A673 (cell line): ENCODE measurements around the gene MYO1D. TPM values are rescaled to one million over a fixed set of nuclear protein-coding genes. Genes with fewer than 3 reads are reported as not detected.

Experiments used
- BruUV-seq: library from RNA; stranded (reverse); fragments of 400-500 nt; replicated peaks from 2 replicates; lab custom pipeline; 2021; lab: Mats Ljungman, UMichigan
- CTCF ChIA-PET: fragments of 300-600 bp; sonication (Branson Sonifier 250); formaldehyde crosslinking; loops from one replicate; lab custom pipeline; 2022; ENCODE audit warnings: antibody characterized with exemption; lab: Charles Lee
- POLR2A ChIA-PET: fragments of 300-600 bp; sonication (Branson Sonifier 250); formaldehyde crosslinking; loops from one replicate; lab custom pipeline; 2022; ENCODE audit warnings: antibody characterized with exemption; ENCODE audit not compliant: low non-redundant PET; lab: Charles Lee
- DNase-seq: peaks from one replicate; pipeline ENCODE4 v3.0.0-alpha.2; 2015; ENCODE audit warnings: low spot score
- H3K27ac ChIP-seq: fragments of 200-600 bp; sonication (generic); 2 replicates; pipeline ENCODE4 v1.5.1; 2016; ENCODE audit warnings: mixed run types, low read depth, mild to moderate bottlenecking, mixed read lengths, antibody characterized with exemption, low read length; ENCODE audit not compliant: poor library complexity, severe bottlenecking
- H3K27me3 ChIP-seq: fragments of 200-600 bp; sonication (generic); replicated peaks from 2 replicates; pipeline ENCODE4 v1.6.1; 2017; ENCODE audit warnings: mixed run types, low read depth, mild to moderate bottlenecking, mixed read lengths, antibody characterized with exemption, low read length; ENCODE audit not compliant: insufficient read depth, poor library complexity
- H3K36me3 ChIP-seq: fragments of 200-600 bp; sonication (generic); 2 replicates; pipeline ENCODE4 v1.6.1; 2016; ENCODE audit warnings: mixed run types, mild to moderate bottlenecking, mixed read lengths, antibody characterized with exemption, low read length; ENCODE audit not compliant: insufficient read depth, poor library complexity, severe bottlenecking
- H3K4me1 ChIP-seq: fragments of 200-600 bp; sonication (generic); 2 replicates; pipeline ENCODE4 v1.6.1; 2017; ENCODE audit warnings: mixed run types, mild to moderate bottlenecking, mixed read lengths, antibody characterized with exemption, low read length; ENCODE audit not compliant: insufficient read depth, poor library complexity, severe bottlenecking
- H3K4me3 ChIP-seq: fragments of 200-600 bp; sonication (generic); 2 replicates; pipeline ENCODE4 v1.5.1; 2016; ENCODE audit warnings: low read depth, mixed run types, mild to moderate bottlenecking, mixed read lengths, low read length; ENCODE audit not compliant: poor library complexity, severe bottlenecking
- H3K9me3 ChIP-seq: fragments of 200-600 bp; sonication (generic); 2 replicates; pipeline ENCODE4 v1.6.1; 2016; ENCODE audit warnings: mixed run types, low read depth, mild to moderate bottlenecking, mixed read lengths, antibody characterized with exemption, low read length; ENCODE audit not compliant: poor library complexity, severe bottlenecking
- EZH2 ChIP-seq: fragments of 200-600 bp; sonication (generic); IDR thresholded peaks from 2 replicates; pipeline ENCODE4 v1.6.1; 2017; ENCODE audit warnings: borderline replicate concordance, low read depth, mild to moderate bottlenecking, mixed read lengths, antibody characterized with exemption, low read length; ENCODE audit not compliant: poor library complexity, severe bottlenecking
- intact Hi-C: fragments of 100-400 bp; cut with micrococcal nuclease; formaldehyde crosslinking; loops from one replicate; pipeline ENCODE4 v1.10.0; 2022; ENCODE audit not compliant: unreplicated experiment
- total RNA-seq: library from RNA; stranded (reverse); gene quantifications from 2 replicates; pipeline ENCODE4 v1.2.3, GENCODE V29; 2021
- TF ChIP-seq, protein P1 (sequence below): fragments of 300-800, 200-600 bp; sonication (generic); conservative IDR thresholded peaks from 2 replicates; pipeline ENCODE4 v1.5.1; 2017; ENCODE audit warnings: low read depth, mild to moderate bottlenecking, antibody characterized with exemption, low read length, moderate library complexity, mixed read lengths

MYO1D gene
- total RNA-seq, 1 experiment from 2014 or later, result 10.4 TPM

DNA sequence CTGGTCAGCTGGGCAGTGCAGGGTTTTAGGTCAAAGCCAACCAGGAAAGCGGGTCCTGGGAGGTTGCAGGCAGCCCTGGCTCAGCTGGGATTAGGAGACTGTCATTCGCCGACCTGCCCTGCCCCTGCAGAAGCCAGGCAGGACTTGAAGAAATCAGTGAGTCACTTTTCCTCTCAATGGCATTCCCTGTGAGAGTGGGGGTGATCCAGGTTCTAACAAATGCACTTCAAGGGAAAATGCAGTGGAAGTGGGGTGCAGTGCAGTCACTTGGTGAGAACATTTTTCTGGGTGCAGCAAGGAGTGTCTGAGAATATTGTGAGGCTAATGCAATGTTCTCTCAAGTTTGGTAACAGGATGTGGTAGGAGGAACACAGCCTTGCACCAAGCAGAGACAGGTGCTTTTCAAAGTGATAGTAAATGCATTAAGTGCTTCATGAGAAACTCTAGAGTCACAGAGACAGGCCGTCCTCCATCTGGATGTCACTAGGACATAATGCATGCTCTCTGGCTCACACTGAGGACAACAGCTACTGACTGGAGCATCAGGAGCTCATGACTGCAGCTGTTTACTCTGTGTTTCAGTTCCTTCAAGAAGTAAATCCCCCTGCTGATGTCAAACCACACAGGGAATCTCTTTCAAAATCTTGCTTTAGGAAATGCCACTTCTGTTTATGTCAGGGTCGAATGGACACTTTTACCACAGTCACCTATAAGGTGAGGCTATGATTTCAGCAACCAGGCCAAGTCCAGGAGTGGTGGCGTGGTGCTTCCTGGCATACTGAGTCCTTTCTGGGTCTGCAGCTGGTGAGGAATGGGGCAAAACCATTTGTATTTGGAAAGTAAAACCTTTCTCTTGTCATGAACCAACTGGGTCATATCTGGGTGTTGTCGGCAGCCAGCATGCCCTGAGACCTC lies 373.4 kb downstream of the MYO1D start:
- CTCF ChIA-PET, result no interaction called here
- BruUV-seq, result no TSS peak

DNA sequence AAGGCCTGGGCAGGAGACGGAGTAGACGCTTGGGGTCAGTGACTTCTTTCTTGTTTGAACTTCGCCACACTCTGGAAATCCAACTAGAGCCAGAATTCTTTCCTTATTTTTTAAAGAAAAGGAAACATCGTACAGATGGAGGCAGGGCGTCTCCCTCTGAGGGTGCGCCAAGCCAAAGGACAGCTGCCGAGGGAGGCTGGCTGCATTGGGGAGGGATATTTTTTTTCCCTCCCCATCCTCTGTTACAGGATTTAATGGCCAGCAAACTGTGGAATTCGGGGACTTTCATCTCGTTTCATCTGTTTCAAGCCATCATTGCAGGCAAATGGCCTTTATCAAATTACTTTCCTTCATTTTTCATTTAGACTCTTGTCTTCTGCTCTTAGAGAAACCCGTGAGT lies 374.2 kb downstream of the MYO1D start:
- Histone ChIP-seq H3K27me3 (no peaks in the 10 kb centered on the region), H3K4me3 (no peak overlapping the region), H3K9me3 (no peaks in the 10 kb centered on the region), H3K27ac (no peak overlapping the region), H3K36me3 (no peaks in the 10 kb centered on the region), H3K4me1 (no peaks in the 10 kb centered on the region)
- ChIA-PET POLR2A (no interaction called here), CTCF (no interaction called here)
- intact Hi-C loops, result no loop called here
- TF ChIP-seq, protein P1, sequence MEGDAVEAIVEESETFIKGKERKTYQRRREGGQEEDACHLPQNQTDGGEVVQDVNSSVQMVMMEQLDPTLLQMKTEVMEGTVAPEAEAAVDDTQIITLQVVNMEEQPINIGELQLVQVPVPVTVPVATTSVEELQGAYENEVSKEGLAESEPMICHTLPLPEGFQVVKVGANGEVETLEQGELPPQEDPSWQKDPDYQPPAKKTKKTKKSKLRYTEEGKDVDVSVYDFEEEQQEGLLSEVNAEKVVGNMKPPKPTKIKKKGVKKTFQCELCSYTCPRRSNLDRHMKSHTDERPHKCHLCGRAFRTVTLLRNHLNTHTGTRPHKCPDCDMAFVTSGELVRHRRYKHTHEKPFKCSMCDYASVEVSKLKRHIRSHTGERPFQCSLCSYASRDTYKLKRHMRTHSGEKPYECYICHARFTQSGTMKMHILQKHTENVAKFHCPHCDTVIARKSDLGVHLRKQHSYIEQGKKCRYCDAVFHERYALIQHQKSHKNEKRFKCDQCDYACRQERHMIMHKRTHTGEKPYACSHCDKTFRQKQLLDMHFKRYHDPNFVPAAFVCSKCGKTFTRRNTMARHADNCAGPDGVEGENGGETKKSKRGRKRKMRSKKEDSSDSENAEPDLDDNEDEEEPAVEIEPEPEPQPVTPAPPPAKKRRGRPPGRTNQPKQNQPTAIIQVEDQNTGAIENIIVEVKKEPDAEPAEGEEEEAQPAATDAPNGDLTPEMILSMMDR, result no peak
- no peak for TF ChIP-seq EZH2
- BruUV-seq, result no TSS peak
- no peak for DNase-seq

More for the DNA sequence above, 373.4 kb downstream of the MYO1D start:
- intact Hi-C loops, result no loop called here
- TF ChIP-seq, protein P1, result no peak
- no peak for TF ChIP-seq EZH2
- no peak for DNase-seq
- H3K4me3 ChIP-seq, result no peak overlapping the region
- H3K27ac ChIP-seq, result no peak overlapping the region
- H3K9me3 ChIP-seq, result no peaks in the 10 kb centered on the region
- H3K27me3 ChIP-seq, result no peaks in the 10 kb centered on the region
- no peaks in the 10 kb centered on the region for H3K36me3 ChIP-seq
- no peaks in the 10 kb centered on the region for H3K4me1 ChIP-seq
- POLR2A ChIA-PET, result no interaction called here

DNA sequence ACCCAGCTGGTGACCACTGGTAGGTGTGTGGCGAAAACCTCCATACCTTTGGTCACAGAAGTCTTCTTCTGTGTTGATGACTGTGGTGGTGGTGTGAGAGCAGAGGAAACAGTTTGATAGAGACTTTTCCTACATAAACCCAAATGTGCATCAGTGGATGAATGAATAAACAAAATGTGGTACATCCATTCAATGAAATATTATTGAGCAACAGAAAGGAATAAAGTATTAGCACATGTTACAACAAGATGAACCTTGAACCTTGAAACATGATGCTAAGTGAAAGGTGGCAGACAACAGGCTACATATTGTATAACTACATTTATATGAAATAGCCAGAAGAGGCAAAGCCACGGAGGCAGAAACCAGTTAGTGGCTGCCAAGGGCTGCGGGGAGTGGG lies 374.9 kb downstream of the MYO1D start:
- Histone ChIP-seq H3K27me3 (no peaks in the 10 kb centered on the region), H3K4me3 (no peak overlapping the region), H3K27ac (no peak overlapping the region), H3K9me3 (no peaks in the 10 kb centered on the region), H3K4me1 (no peaks in the 10 kb centered on the region), H3K36me3 (no peaks in the 10 kb centered on the region)
- POLR2A ChIA-PET, result no interaction called here
- no TSS peak for BruUV-seq
- CTCF ChIA-PET, result no interaction called here
- intact Hi-C loops, result no loop called here
- DNase-seq, result no peak
- TF ChIP-seq EZH2, result no peak
- TF ChIP-seq, protein P1, result no peak
